ENCODE data around the gene IDH3G. TPM values are rescaled to one million over a fixed set of nuclear protein-coding genes. Genes with fewer than 3 reads are reported as not detected.

The IDH3G gene
- total RNA-seq, 1 experiment from 2014 or later, result 43.2 TPM

DNA sequence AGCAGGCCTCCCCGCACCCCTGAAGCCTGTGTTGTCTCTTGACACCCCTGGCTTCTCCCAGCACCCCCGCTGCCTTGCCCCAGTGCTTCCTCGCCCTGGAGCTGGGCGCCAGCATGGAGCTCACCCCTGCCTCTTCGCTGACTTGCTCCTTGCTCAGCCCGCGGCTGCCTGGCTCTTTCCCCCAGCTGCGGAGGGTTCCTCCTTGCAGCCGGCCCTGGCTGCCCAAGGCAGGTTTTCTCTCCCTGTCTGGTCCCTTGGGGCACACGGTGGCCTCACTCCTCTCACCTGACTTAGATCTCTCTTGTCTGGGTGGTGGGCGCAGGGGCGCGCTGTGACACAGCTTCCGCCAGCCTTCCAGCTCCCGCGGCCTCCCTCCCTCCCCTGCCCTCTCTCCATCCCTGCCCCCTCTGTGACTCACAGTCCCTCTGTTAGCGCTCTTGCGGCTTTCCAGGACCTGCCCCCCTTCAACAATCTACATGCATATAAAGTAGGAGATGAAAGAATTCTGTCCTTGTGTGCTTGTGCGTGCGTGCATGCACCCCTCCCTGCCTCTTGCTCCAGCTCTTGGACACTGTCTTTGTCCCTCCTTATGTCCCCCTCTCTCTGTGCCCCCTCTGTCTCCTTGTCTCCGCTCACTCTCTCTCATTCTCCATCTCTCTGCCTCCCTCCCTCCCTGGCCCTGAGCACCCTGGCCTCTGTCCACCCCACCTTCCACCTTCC, 27.9 kb downstream of the IDH3G start:
- Mint-ChIP-seq H3K9me3 (peaks cover 40 to 70% of the 10 kb centered on the region in 2 experiments), H3K36me3 (ENCODE audit: insufficient read depth in 1 of 3, low read depth in 3 of 3) (peaks cover 0 to 3% (median 0%) of the 10 kb centered on the region in 3 experiments; a peak in 3 of 7 replicates), H3K27me3 (ENCODE audit: low read depth) (peaks cover 10% of the 10 kb centered on the region), H3K4me1 (peaks cover 4 to 6% of the 10 kb centered on the region in 2 experiments; a peak in 3 of 4 replicates), H3K27ac (peak overlapping the region in 1 of 3 experiments; percentile 28; a peak in 1 of 7 replicates), H3K4me3 (no peak overlapping the region)
- H4K8ac ChIP-seq (replicated peaks; ENCODE audit: insufficient read length, low read depth, low read length), result no peak overlapping the region
- H4K91ac ChIP-seq (ENCODE audit: insufficient read length, low read depth, low read length), result no peak overlapping the region
- no peak overlapping the region for H3T11ph ChIP-seq (ENCODE audit: low read length)
- no peak overlapping the region for H2AFZ ChIP-seq (ENCODE audit: low read length)
- H2BK12ac ChIP-seq (ENCODE audit: insufficient read length, low read depth, low read length), result no peak overlapping the region
- H2BK5ac ChIP-seq (ENCODE audit: insufficient read length, low read length), result no peak overlapping the region
- no CpG with 5 or more reads among the region's 21 CpGs for WGBS (ENCODE audit: extremely low coverage, insufficient read length, low lambda C conversion rate)
- H4K5ac ChIP-seq (ENCODE audit: insufficient read length, low read depth, low read length), result no peak overlapping the region
- H2BK20ac ChIP-seq (ENCODE audit: low read depth, low read length, poor library complexity, severe bottlenecking), result no peak overlapping the region
- H2BK15ac ChIP-seq (ENCODE audit: low read depth, low read length), result no peak overlapping the region
- H3K79me1 ChIP-seq (ENCODE audit: insufficient read depth, low read depth, low read length, poor library complexity, severe bottlenecking), result no peaks in the 10 kb centered on the region
- no peak overlapping the region for H3K4me2 ChIP-seq (ENCODE audit: insufficient read depth, insufficient read length, low read length)
- no peaks in the 10 kb centered on the region for H3K79me2 ChIP-seq (ENCODE audit: insufficient read depth, low read length)
- no peak overlapping the region for H3K9ac ChIP-seq (ENCODE audit: extremely low read depth, insufficient read length, low read length)
- no peak overlapping the region for H3K4ac ChIP-seq (ENCODE audit: low read depth, low read length)
- H3K27me3 ChIP-seq (ENCODE audit: insufficient read depth, low read length), result no peaks in the 10 kb centered on the region
- DNase-seq, result peak; percentile 36
- H4K20me1 ChIP-seq (ENCODE audit: control insufficient read depth, insufficient read depth, insufficient read length), result no peaks in the 10 kb centered on the region
- H3K9me3 ChIP-seq (ENCODE audit: control insufficient read depth, low read depth, low read length), result peaks cover 7% of the 10 kb centered on the region
- H3K56ac ChIP-seq (ENCODE audit: insufficient read length, low read depth, low read length), result no peak overlapping the region
- no peak overlapping the region for H3K23ac ChIP-seq (ENCODE audit: insufficient read length, low read depth, low read length)
- H3K27ac ChIP-seq (ENCODE audit: insufficient read length, low read depth, low read length), result no peak overlapping the region
- no peak overlapping the region for H3K18ac ChIP-seq (ENCODE audit: insufficient read length, low read depth, low read length)
- H3K14ac ChIP-seq (ENCODE audit: insufficient read depth, low read length), result no peak overlapping the region
- H3K23me2 ChIP-seq (ENCODE audit: insufficient read length, low read depth, low read length, poor library complexity, severe bottlenecking), result no peaks in the 10 kb centered on the region
- no peak overlapping the region for H2BK120ac ChIP-seq (ENCODE audit: low read depth, low read length, poor library complexity, severe bottlenecking)
- H3K4me1 ChIP-seq (ENCODE audit: insufficient read depth, low read length), result no peaks in the 10 kb centered on the region
- TF ChIP-seq, protein P1, sequence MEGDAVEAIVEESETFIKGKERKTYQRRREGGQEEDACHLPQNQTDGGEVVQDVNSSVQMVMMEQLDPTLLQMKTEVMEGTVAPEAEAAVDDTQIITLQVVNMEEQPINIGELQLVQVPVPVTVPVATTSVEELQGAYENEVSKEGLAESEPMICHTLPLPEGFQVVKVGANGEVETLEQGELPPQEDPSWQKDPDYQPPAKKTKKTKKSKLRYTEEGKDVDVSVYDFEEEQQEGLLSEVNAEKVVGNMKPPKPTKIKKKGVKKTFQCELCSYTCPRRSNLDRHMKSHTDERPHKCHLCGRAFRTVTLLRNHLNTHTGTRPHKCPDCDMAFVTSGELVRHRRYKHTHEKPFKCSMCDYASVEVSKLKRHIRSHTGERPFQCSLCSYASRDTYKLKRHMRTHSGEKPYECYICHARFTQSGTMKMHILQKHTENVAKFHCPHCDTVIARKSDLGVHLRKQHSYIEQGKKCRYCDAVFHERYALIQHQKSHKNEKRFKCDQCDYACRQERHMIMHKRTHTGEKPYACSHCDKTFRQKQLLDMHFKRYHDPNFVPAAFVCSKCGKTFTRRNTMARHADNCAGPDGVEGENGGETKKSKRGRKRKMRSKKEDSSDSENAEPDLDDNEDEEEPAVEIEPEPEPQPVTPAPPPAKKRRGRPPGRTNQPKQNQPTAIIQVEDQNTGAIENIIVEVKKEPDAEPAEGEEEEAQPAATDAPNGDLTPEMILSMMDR (conservative IDR thresholded peaks at IDR 0.05), result no peak
- H2AK5ac ChIP-seq (ENCODE audit: insufficient read length, low read length), result no peak overlapping the region

Data from H9 (cell line).